ENCODE results near the gene NKPD1.

NKPD1 gene

DNA sequence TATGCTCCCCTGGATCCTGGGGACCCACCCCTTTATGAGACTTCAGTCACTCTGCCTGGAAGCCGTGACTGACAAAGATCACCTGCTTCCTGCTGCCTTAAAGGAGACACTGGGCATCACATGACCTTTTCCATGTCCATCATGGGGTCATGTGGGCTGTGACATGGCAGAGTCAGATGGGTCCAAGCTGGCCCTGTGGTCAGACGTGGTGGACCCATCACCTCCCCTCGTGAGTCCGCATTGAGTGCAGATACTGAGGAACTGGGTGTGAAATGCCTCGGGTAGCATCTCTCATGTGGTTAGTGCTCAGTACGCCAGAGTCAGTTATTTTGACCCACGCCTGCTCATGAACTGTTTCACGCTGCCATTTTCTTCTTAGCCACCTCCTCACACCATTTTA, 27.1 kb downstream of the NKPD1 start:
- Histone ChIP-seq H3K36me3 (ENCODE audit: insufficient read depth, low read length) (no peaks in the 10 kb centered on the region), H3K9ac (ENCODE audit: low read depth, low read length) (no peak overlapping the region), H3K4me2 (ENCODE audit: low read length) (no peak overlapping the region), H3K4me3 (ENCODE audit: low read length) (no peak overlapping the region), H3K4me1 (ENCODE audit: control insufficient read depth, insufficient read depth, low read length) (peaks cover 24% of the 10 kb centered on the region), H3K27me3 (ENCODE audit: control insufficient read depth, insufficient read depth, low read length) (no peaks in the 10 kb centered on the region), H3K9me3 (replicated peaks; ENCODE audit: low read length) (no peaks in the 10 kb centered on the region)

DNA sequence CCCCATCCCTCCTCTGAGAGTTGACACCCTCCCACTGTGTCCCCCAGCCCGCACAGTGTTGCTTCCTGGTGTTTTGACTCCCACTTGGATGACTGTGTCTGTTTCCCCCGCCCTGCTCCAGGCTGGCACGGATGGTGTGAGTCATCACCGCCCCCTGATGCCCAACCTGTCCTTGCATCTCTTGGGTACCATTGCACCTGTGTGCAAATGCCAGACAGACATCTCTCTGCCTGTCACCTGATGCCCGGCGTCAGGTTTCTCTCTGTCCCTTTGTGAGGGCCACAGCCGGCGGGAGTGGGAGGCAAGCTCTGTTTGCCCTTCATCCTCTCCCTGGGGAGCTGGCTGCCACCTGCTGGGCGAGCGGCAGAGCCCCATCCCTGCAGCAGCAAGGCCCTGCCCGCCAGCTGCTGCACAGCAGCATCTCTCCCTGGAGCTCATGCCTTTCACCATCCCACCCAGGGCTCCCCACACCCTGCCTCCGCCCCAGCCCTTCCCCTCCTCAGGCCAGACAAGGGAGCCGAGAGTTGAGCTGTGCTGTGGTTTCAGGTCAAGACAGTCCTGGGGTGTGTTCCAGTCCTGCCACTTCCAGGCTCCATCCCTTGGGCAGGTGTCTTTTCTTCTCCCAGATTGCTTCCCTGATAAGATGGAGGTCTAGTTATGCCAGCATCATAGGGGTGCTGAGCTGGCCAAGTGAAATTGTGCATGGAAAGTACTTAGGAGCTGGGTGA, 29.7 kb downstream of the NKPD1 start:
- no peak overlapping the region for H3K4me2 ChIP-seq (ENCODE audit: low read length)
- no peaks in the 10 kb centered on the region for H3K36me3 ChIP-seq (ENCODE audit: insufficient read depth, low read length)
- no peaks in the 10 kb centered on the region for H3K9me3 ChIP-seq (replicated peaks; ENCODE audit: low read length)
- no peaks in the 10 kb centered on the region for H3K27me3 ChIP-seq (ENCODE audit: control insufficient read depth, insufficient read depth, low read length)
- H3K4me1 ChIP-seq (ENCODE audit: control insufficient read depth, insufficient read depth, low read length) = peaks cover 10% of the 10 kb centered on the region
- no peak overlapping the region for H3K9ac ChIP-seq (ENCODE audit: low read depth, low read length)
- H3K4me3 ChIP-seq (ENCODE audit: low read length) = no peak overlapping the region

DNA sequence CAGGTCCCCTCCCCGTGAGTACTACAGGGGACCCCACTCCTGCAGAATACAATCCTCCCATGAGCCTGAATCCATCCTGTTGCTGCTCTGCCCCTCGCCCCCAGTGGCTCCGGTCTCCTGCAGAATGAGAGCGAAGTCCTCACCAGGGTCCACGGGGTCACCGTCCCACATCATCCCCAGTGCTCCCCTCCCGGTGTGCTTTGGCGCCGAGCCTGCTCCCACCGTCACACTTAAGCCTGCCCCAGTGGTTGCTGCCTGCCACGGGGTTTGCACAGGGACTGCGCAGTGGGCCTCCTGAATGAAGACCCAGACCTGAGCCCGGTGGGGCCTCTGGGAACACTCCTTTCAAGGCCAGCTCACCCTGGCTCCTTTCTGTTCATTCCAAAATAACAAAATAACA, 30.5 kb downstream of the NKPD1 start:
- no peak overlapping the region for H3K4me2 ChIP-seq (ENCODE audit: low read length)
- H3K36me3 ChIP-seq (ENCODE audit: insufficient read depth, low read length) = no peaks in the 10 kb centered on the region
- H3K4me1 ChIP-seq (ENCODE audit: control insufficient read depth, insufficient read depth, low read length) = peaks cover 10% of the 10 kb centered on the region
- no peak overlapping the region for H3K9ac ChIP-seq (ENCODE audit: low read depth, low read length)
- H3K9me3 ChIP-seq (replicated peaks; ENCODE audit: low read length) = no peaks in the 10 kb centered on the region
- no peaks in the 10 kb centered on the region for H3K27me3 ChIP-seq (ENCODE audit: control insufficient read depth, insufficient read depth, low read length)
- no peak overlapping the region for H3K4me3 ChIP-seq (ENCODE audit: low read length)

DNA sequence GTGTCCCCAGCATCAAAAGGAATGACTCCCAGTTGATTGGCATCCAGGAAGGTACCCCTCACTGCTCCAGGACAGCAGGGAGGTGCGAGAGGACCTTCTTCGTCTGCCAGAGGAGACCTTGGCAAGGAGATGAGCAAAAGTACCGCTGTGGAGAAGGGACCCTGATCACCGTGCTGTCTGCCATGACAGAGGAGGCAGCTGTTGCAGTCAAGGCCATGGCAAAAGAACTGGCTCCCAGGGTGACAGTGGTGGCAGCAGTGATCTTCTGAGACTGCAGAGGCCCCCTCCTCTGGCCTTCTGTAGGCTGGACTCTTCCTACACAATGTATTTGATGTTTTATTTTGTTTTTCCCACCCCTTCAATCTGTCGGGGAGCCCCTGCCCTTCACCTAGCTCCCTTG, 32.0 kb downstream of the NKPD1 start:
- Histone ChIP-seq H3K4me3 (ENCODE audit: low read length) (no peak overlapping the region), H3K4me1 (ENCODE audit: control insufficient read depth, insufficient read depth, low read length) (peaks cover 10% of the 10 kb centered on the region)

DNA sequence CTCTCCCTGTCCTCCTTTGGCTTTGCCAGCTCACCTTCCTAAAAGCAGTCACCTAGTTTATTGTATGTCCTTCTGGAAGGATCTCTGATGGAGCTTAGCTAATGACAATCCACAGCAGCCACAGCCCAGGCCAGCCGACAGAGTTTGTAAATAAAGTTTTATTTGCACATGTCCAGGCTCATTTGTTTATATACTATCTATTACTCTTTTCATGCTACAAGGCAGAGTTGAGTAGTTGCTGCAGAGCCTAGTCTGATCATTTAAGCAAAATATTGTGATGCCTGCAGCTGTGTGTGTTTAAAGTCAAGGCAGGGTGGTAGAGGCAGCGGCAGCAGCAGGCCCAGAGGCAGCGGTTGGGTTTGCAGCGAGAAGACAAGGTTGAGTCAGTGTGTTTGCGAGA, 32.6 kb downstream of the NKPD1 start:
- H3K4me2 ChIP-seq (ENCODE audit: low read length) = no peak overlapping the region
- H3K9ac ChIP-seq (ENCODE audit: low read depth, low read length) = no peak overlapping the region
- no peaks in the 10 kb centered on the region for H3K27me3 ChIP-seq (ENCODE audit: control insufficient read depth, insufficient read depth, low read length)
- no peaks in the 10 kb centered on the region for H3K9me3 ChIP-seq (replicated peaks; ENCODE audit: low read length)
- peaks cover 10% of the 10 kb centered on the region for H3K4me1 ChIP-seq (ENCODE audit: control insufficient read depth, insufficient read depth, low read length)
- no peaks in the 10 kb centered on the region for H3K36me3 ChIP-seq (ENCODE audit: insufficient read depth, low read length)
- no peak overlapping the region for H3K4me3 ChIP-seq (ENCODE audit: low read length)

More for the DNA sequence above, 32.0 kb downstream of the NKPD1 start:
- Histone ChIP-seq H3K9me3 (replicated peaks; ENCODE audit: low read length) (no peaks in the 10 kb centered on the region), H3K27me3 (ENCODE audit: control insufficient read depth, insufficient read depth, low read length) (no peaks in the 10 kb centered on the region), H3K4me2 (ENCODE audit: low read length) (no peak overlapping the region), H3K9ac (ENCODE audit: low read depth, low read length) (no peak overlapping the region), H3K36me3 (ENCODE audit: insufficient read depth, low read length) (no peaks in the 10 kb centered on the region)

DNA sequence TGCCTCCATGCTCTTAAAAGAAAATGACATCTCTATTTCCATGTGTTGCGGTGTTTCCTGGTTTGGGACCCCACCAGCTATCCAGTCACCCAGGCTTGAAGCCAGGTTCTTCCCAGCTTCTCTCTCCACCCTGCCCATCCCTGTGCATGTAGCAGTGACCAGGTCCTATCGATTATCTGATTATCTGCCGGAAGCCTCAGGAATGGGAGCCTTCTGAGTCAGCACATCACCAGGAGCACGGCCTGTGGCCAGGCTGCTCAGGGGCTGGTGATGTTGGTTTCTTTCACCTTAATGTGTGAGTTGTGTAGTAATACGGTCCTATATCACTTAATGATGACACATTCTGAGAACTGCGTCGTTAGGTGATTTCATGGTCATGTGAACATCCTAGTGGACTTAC, 34.1 kb downstream of the NKPD1 start:
- H3K36me3 ChIP-seq (ENCODE audit: insufficient read depth, low read length) = no peaks in the 10 kb centered on the region
- no peak overlapping the region for H3K4me3 ChIP-seq (ENCODE audit: low read length)
- no peak overlapping the region for H3K4me2 ChIP-seq (ENCODE audit: low read length)
- H3K27me3 ChIP-seq (ENCODE audit: control insufficient read depth, insufficient read depth, low read length) = no peaks in the 10 kb centered on the region
- no peak overlapping the region for H3K9ac ChIP-seq (ENCODE audit: low read depth, low read length)
- peaks cover 10% of the 10 kb centered on the region for H3K4me1 ChIP-seq (ENCODE audit: control insufficient read depth, insufficient read depth, low read length)
- H3K9me3 ChIP-seq (replicated peaks; ENCODE audit: low read length) = no peaks in the 10 kb centered on the region

DNA sequence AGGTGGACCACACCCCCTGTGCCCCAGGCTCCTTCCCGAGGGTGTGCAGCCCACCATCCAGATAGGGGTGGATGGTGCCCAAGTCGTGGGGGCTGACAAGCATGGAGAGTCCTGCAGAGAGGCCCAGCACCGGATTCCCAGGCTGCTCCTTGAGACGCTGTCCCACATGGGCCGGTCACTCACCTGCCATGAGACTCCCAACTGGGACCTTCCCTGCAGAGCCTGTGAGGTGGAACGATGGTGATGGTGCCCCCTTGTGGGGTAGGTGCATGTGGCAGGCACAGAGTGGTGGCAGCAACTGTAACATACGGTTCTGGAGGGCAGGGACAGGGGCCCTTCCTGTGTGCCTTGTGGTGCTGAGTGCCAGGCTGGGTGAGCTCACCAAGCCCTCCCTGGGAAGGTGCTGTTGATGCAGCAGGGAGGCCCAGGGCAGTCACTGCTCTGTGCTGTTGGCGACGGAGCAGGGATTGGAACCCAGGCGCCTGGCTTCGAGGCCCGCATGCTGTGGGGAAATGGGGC, 34.7 kb downstream of the NKPD1 start:
- Histone ChIP-seq H3K4me1 (ENCODE audit: control insufficient read depth, insufficient read depth, low read length) (peaks cover 10% of the 10 kb centered on the region), H3K4me2 (ENCODE audit: low read length) (no peak overlapping the region)

DNA sequence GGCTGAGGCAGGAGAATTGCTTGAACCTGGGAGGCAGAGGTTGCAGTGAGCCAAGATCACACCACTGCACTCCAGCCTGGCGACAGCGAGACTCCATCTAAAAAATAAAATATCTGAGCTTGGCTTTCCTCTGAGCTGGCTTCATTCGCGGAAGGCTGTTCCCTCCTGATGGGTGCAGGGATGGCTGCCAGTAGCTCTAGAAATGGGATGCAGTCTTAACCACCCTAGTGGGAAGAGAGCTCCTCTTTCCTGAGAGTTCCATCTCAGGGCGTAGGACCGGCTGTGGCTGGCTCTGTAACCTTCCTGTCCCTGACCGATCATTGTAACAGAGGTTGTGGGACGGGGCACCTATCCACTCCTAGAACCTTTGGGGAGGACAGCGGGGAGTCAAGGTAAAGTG, 35.4 kb downstream of the NKPD1 start:
- Histone ChIP-seq H3K9me3 (replicated peaks; ENCODE audit: low read length) (no peaks in the 10 kb centered on the region), H3K36me3 (ENCODE audit: insufficient read depth, low read length) (no peaks in the 10 kb centered on the region), H3K4me2 (ENCODE audit: low read length) (no peak overlapping the region), H3K4me1 (ENCODE audit: control insufficient read depth, insufficient read depth, low read length) (peaks cover 3% of the 10 kb centered on the region), H3K4me3 (ENCODE audit: low read length) (no peak overlapping the region), H3K9ac (ENCODE audit: low read depth, low read length) (no peak overlapping the region), H3K27me3 (ENCODE audit: control insufficient read depth, insufficient read depth, low read length) (no peaks in the 10 kb centered on the region)

More for the DNA sequence above, 34.7 kb downstream of the NKPD1 start:
- Histone ChIP-seq H3K9me3 (replicated peaks; ENCODE audit: low read length) (no peaks in the 10 kb centered on the region), H3K27me3 (ENCODE audit: control insufficient read depth, insufficient read depth, low read length) (no peaks in the 10 kb centered on the region), H3K4me3 (ENCODE audit: low read length) (no peak overlapping the region), H3K9ac (ENCODE audit: low read depth, low read length) (no peak overlapping the region), H3K36me3 (ENCODE audit: insufficient read depth, low read length) (no peaks in the 10 kb centered on the region)

DNA sequence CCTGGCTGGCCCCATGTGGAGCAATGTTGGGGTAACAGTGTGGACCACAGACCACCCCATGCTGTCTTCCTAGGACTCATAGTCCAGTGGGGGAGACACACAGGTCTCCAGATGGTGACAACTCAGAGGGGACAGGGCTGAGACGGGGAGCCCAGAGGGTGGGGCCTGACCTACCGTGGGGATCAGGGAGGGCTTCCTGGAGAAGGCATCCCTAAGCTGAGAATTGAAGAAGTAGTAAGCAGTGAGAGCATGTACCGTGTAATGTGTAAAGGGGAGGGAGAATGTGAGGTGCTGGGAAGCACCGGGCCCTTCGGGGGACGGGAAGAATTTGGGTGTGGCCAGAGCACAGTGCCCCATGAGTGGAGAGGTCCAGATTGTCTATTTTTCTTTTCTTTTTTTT, 36.8 kb downstream of the NKPD1 start:
- no peak overlapping the region for H3K4me3 ChIP-seq (ENCODE audit: low read length)
- no peaks in the 10 kb centered on the region for H3K27me3 ChIP-seq (ENCODE audit: control insufficient read depth, insufficient read depth, low read length)
- H3K4me1 ChIP-seq (ENCODE audit: control insufficient read depth, insufficient read depth, low read length) = no peaks in the 10 kb centered on the region
- no peak overlapping the region for H3K4me2 ChIP-seq (ENCODE audit: low read length)
- H3K9me3 ChIP-seq (replicated peaks; ENCODE audit: low read length) = no peaks in the 10 kb centered on the region
- no peaks in the 10 kb centered on the region for H3K36me3 ChIP-seq (ENCODE audit: insufficient read depth, low read length)
- H3K9ac ChIP-seq (ENCODE audit: low read depth, low read length) = no peak overlapping the region

DNA sequence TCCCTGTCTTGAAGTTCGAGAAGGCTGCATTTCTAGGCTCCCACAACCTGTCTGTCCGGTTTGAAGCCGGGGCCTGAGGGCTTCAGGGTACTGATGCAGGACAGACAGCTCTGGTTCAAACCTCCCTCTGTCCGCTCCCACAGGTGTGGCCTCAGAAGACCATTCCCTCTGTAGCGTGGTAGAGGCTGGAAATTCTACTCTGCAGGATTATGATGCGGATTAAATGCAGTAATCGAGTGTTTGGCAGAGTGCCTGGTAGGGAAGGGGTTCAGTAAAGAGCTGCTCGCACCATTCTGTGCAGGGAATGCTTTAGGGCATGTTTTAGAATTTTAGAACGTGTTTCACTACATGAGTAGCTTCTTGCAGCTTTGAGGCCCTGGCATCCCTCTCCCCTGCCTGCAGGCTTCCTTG, 37.3 kb downstream of the NKPD1 start:
- no peak overlapping the region for H3K4me2 ChIP-seq (ENCODE audit: low read length)
- H3K9ac ChIP-seq (ENCODE audit: low read depth, low read length) = no peak overlapping the region
- no peaks in the 10 kb centered on the region for H3K27me3 ChIP-seq (ENCODE audit: control insufficient read depth, insufficient read depth, low read length)
- peaks cover 4% of the 10 kb centered on the region for H3K4me1 ChIP-seq (ENCODE audit: control insufficient read depth, insufficient read depth, low read length)
- no peak overlapping the region for H3K4me3 ChIP-seq (ENCODE audit: low read length)
- no peaks in the 10 kb centered on the region for H3K9me3 ChIP-seq (replicated peaks; ENCODE audit: low read length)
- H3K36me3 ChIP-seq (ENCODE audit: insufficient read depth, low read length) = no peaks in the 10 kb centered on the region

DNA sequence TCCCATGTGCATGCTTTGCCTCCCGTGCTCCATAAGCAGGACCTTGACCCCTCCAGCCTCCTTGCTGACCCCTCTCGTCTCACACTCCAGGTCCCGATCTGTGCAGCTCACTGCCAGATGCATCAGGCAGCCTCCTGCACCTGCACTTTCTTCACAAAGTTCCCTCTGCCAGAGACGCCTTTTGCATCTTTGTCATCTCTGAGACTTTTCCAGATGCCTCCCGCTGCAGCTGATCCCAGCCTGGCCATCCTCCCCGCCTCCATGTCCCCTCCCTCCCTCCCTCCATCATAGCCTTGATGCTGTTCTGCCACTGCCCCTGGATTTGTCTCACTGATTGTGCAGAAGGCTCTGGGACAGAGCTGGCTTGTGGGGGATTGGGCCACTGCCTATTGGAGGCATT, 38.0 kb downstream of the NKPD1 start:
- Histone ChIP-seq H3K9ac (ENCODE audit: low read depth, low read length) (no peak overlapping the region), H3K36me3 (ENCODE audit: insufficient read depth, low read length) (no peaks in the 10 kb centered on the region), H3K27me3 (ENCODE audit: control insufficient read depth, insufficient read depth, low read length) (no peaks in the 10 kb centered on the region), H3K4me2 (ENCODE audit: low read length) (no peak overlapping the region), H3K4me1 (ENCODE audit: control insufficient read depth, insufficient read depth, low read length) (peaks cover 6% of the 10 kb centered on the region), H3K4me3 (ENCODE audit: low read length) (no peak overlapping the region), H3K9me3 (replicated peaks; ENCODE audit: low read length) (no peaks in the 10 kb centered on the region)

DNA sequence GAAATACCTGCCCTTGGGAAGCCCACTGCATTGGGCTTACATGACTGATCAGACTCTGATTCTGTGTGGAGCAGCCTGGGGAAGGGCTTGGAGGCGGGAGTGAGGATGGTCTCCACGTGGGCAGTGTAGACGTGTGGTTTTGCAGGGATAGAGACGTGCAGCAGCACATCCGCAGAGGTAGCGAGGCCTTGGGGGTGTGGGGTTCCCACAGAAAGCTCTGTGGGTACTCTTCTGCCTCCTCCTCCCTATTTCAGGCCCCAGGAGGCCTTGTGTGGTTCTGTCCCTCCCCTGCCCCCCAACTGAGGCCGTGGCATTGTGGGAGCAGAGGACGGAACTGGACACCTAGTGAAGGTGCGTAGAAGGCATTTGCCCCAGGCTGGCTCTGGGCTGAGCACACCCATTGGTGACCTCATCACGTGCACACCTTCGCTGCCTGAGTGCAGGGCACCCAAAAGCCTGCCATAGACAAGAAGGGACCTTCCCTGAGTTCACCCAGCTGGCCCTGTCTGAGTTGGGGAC, 38.9 kb downstream of the NKPD1 start:
- Histone ChIP-seq H3K36me3 (ENCODE audit: insufficient read depth, low read length) (no peaks in the 10 kb centered on the region), H3K9me3 (replicated peaks; ENCODE audit: low read length) (no peaks in the 10 kb centered on the region), H3K4me1 (ENCODE audit: control insufficient read depth, insufficient read depth, low read length) (peaks cover 16% of the 10 kb centered on the region), H3K4me2 (ENCODE audit: low read length) (no peak overlapping the region), H3K9ac (ENCODE audit: low read depth, low read length) (no peak overlapping the region), H3K27me3 (ENCODE audit: control insufficient read depth, insufficient read depth, low read length) (no peaks in the 10 kb centered on the region), H3K4me3 (ENCODE audit: low read length) (no peak overlapping the region)
